HepG2 (cell line): ENCODE results near the gene MRO. TPM values are rescaled to one million over a fixed set of nuclear protein-coding genes. Genes with fewer than 3 reads are reported as not detected.

Source experiments
- ATAC-seq: fragments of 200-7000 bp; cut with Tn5 transposase; 3 replicates; pipeline ENCODE4 v1.9.1; 2020; ENCODE audit warnings: mild to moderate bottlenecking, moderate library complexity
- BruUV-seq: library from RNA; stranded (reverse); fragments of 400-500 nt; replicated peaks from 2 replicates; lab custom pipeline; 2021; lab: Mats Ljungman, UMichigan
- CTCF ChIA-PET: fragments of 300-600 bp; formaldehyde crosslinking; extraction: SDS; loops from one replicate; lab custom pipeline; 2021; ENCODE audit warnings: low total read pairs, inconsistent platforms, low intra/inter-chr PET ratio; lab: Yijun Ruan, JAX
- POLR2A ChIA-PET: fragments of 350-600 bp; sonication (Branson Sonifier 250); formaldehyde crosslinking; loops from one replicate; lab custom pipeline; 2020; ENCODE audit warnings: antibody characterized with exemption, inconsistent platforms; lab: Yijun Ruan, JAX
- DNase-seq: peaks from one replicate; pipeline ENCODE4 v3.0.0-alpha.2; 2015; ENCODE audit warnings: low spot score
- FAIRE-seq: peaks from 3 replicates; lab custom pipeline; 2011; peaks lifted over from hg19 to GRCh38; lab: Jason Lieb, UNC
- H2AFZ ChIP-seq: one replicate; pipeline ENCODE4 v1.6.1; 2011; ENCODE audit warnings: low read length, inconsistent platforms
- H3K27ac ChIP-seq: fragments of 300-600 bp; 3 replicates; pipeline ENCODE4 v1.8.0; 2011; ENCODE audit warnings: mixed run types, mild to moderate bottlenecking, mixed read lengths, low read length, inconsistent platforms; ENCODE audit not compliant: insufficient read depth; ENCODE audit errors: extremely low read length
- H3K27me3 ChIP-seq, 2 experiments: fragments of 200-600 bp in 1 of 2; 2 replicates in 1 of 2; 3 replicates in 1 of 2; pipeline versions ENCODE4 v1.6.0 to v1.8.0; 2011; ENCODE audit warnings: low read length in 2 of 2, mild to moderate bottlenecking in 2 of 2, moderate library complexity in 2 of 2, inconsistent platforms in 1 of 2; ENCODE audit not compliant: insufficient read depth in 2 of 2, control insufficient read depth in 1 of 2
- H3K36me3 ChIP-seq, 2 experiments: fragments of 200-600 bp in 1 of 2; replicated peaks in 1 of 2; 2 replicates in 1 of 2; 3 replicates in 1 of 2; pipeline versions ENCODE4 v1.5.1 to v1.8.0; 2011; ENCODE audit warnings: low read length in 2 of 2, inconsistent platforms in 1 of 2; ENCODE audit not compliant: insufficient read depth in 2 of 2, control insufficient read depth in 1 of 2
- H3K4me1 ChIP-seq: 2 replicates; pipeline ENCODE4 v1.5.1; 2012; ENCODE audit warnings: low read length, inconsistent platforms; ENCODE audit not compliant: insufficient read depth
- H3K4me2 ChIP-seq: 2 replicates; pipeline ENCODE4 v1.6.0; 2011; ENCODE audit warnings: low read depth, low read length, inconsistent platforms
- H3K4me3 ChIP-seq, 3 experiments: fragments of 200-600 bp in 1 of 3; sonication (generic), shearing (Covaris generic) in 1 of 3; replicated peaks in 1 of 3; 2 replicates each; pipeline ENCODE4 v1.5.1; 2011 to 2016; ENCODE audit warnings: low read length in 3 of 3, inconsistent platforms in 2 of 3, low read depth in 2 of 3, mild to moderate bottlenecking in 2 of 3, control low read depth in 1 of 3, mixed read lengths in 1 of 3; ENCODE audit not compliant: insufficient read depth in 1 of 3
- H3K79me2 ChIP-seq: one replicate; pipeline ENCODE4 v1.6.1; 2011; ENCODE audit warnings: low read length, inconsistent platforms; ENCODE audit not compliant: insufficient read depth
- H3K9ac ChIP-seq: 2 replicates; pipeline ENCODE4 v1.6.0; 2011; ENCODE audit warnings: mild to moderate bottlenecking, low read depth, low read length, inconsistent platforms; ENCODE audit not compliant: insufficient read depth
- H3K9me3 ChIP-seq: 2 replicates; pipeline ENCODE4 v1.5.1; 2012; ENCODE audit warnings: mild to moderate bottlenecking, low read length
- H4K20me1 ChIP-seq: 2 replicates; pipeline ENCODE4 v1.6.0; 2011; ENCODE audit warnings: inconsistent platforms, mild to moderate bottlenecking, low read length, moderate library complexity; ENCODE audit not compliant: insufficient read depth
- CAMTA2 ChIP-seq: sonication (generic); formaldehyde crosslinking; IDR thresholded peaks from 2 replicates; pipeline ENCODE4 v1.4.0; 2020; ENCODE audit warnings: mild to moderate bottlenecking, missing genetic modification reagents, borderline replicate concordance
- MAZ ChIP-seq, 2 experiments: sonication (generic) in 1 of 2; formaldehyde crosslinking in 1 of 2; IDR thresholded peaks; 2 replicates each; pipeline versions ENCODE4 v1.5.0 to v1.6.1; 2012 to 2020; ENCODE audit warnings: low read depth in 2 of 2, mild to moderate bottlenecking in 2 of 2, borderline replicate concordance in 1 of 2, improper control_type of control experiment in 1 of 2, low read length in 1 of 2, missing genetic modification reagents in 1 of 2, moderate library complexity in 1 of 2
- NCOA1 ChIP-seq: sonication (generic); formaldehyde crosslinking; IDR thresholded peaks from 2 replicates; pipeline ENCODE4 v1.9.0; 2021; ENCODE audit warnings: missing genetic modification reagents
- PATZ1 ChIP-seq: sonication (generic); formaldehyde crosslinking; IDR thresholded peaks from 2 replicates; pipeline ENCODE4 v1.4.0; 2020; ENCODE audit warnings: missing genetic modification reagents
- PHF8 ChIP-seq: sonication (generic); formaldehyde crosslinking; IDR thresholded peaks from 2 replicates; pipeline ENCODE4 v1.5.0; 2020; ENCODE audit warnings: missing genetic modification reagents
- TOPORS ChIP-seq: sonication (generic); formaldehyde crosslinking; IDR thresholded peaks from 2 replicates; pipeline ENCODE4 v1.8.0; 2023; ENCODE audit warnings: mild to moderate bottlenecking, missing genetic modification reagents
- ZNF142 ChIP-seq: sonication (generic); formaldehyde crosslinking; IDR thresholded peaks from 2 replicates; pipeline ENCODE4 v1.4.0; 2020; ENCODE audit warnings: missing genetic modification reagents
- ZNF768 ChIP-seq: sonication (generic); formaldehyde crosslinking; IDR thresholded peaks from 2 replicates; pipeline ENCODE4 v1.4.0; 2020; ENCODE audit warnings: missing genetic modification reagents
- WGBS: methylation state at CpG from one replicate; pipeline ENCODE4 v1.1.6; 2017; ENCODE audit warnings: low lambda C conversion rate; 5-methylcytosine and 5-hydroxymethylcytosine counted together
- in situ Hi-C: cut with HindIII; loops from 2 replicates; pipeline ENCODE4 v1.10.0; 2017; ENCODE audit warnings: low pct_unique_long_range_greater_than_20kb; ENCODE audit not compliant: extremely low pct_ligation_motif_present
- intact Hi-C: fragments of 100-400 bp; cut with micrococcal nuclease; formaldehyde crosslinking; loops from one replicate; pipeline ENCODE4 v1.10.0; 2022; ENCODE audit not compliant: unreplicated experiment
- polyA plus RNA-seq, 8 experiments: library from polyadenylated mRNA; depleted of rRNA in 3 of 8; stranded (reverse) in 7 of 8; unstranded in 1 of 8; fragments of >200 nt; fragmentation: Illumina TruSeq in 4 of 8; extraction: Trizol in 4 of 8; gene quantifications; 2 replicates each; pipeline versions ENCODE4 v1.2.1 to v1.2.3, GENCODE V29; 2011 to 2016; ENCODE audit warnings: low read depth in 4 of 8, missing spikeins in 1 of 8, mixed read lengths in 1 of 8; ENCODE audit not compliant: insufficient read depth in 1 of 8
- total RNA-seq, 5 experiments: library from RNA; depleted of rRNA; stranded (reverse); fragments of >200 nt; fragmentation: Illumina TruSeq; extraction: Trizol; gene quantifications; 2 replicates each; pipeline ENCODE4 v1.2.3, GENCODE V29; 2016; ENCODE audit warnings: low read depth in 1 of 5

Gene MRO
- total and polyA plus RNA-seq, 2 of the 13 experiments (the other 11 are each of a cell fraction or from before 2014, with no cell fraction given), result not detected

GRCh38 chr18:50796495-50796894 is 23.3 kb downstream of the MRO start:
- ChIA-PET CTCF (no interaction called here), POLR2A (no interaction called here)
- 4% methylated on average over 2 of the region's 2 CpGs for WGBS
- H3K9ac ChIP-seq, result no peak overlapping the region
- in situ Hi-C loops (no loop called here), intact Hi-C loops (no loop called here)
- H3K4me2 ChIP-seq, result no peak overlapping the region
- no peaks in the 10 kb centered on the region for H4K20me1 ChIP-seq
- TF ChIP-seq PATZ1, result no peak
- no peak for TF ChIP-seq CAMTA2 (CRISPR knock-in tag)
- no peak for TF ChIP-seq NCOA1 (CRISPR knock-in tag)
- TF ChIP-seq MAZ (IDR thresholded peaks at IDR 0.05; ENCODE audit: borderline replicate concordance, low read depth, low read length), result no peak
- no peak for TF ChIP-seq MAZ (CRISPR knock-in tag; IDR thresholded peaks at IDR 0.05; ENCODE audit: low read depth)
- TF ChIP-seq ZNF142 (CRISPR knock-in tag), result no peak
- TF ChIP-seq PHF8 (CRISPR knock-in tag), result no peak
- TF ChIP-seq TOPORS (CRISPR knock-in tag), result no peak
- no peak for TF ChIP-seq ZNF768 (CRISPR knock-in tag)
- no TSS peak for BruUV-seq
- H3K4me3 ChIP-seq, result no peak overlapping the region
- ATAC-seq (no peak), FAIRE-seq (no peak), DNase-seq (no peak)
- no peaks in the 10 kb centered on the region for H3K36me3 ChIP-seq
- H2AFZ ChIP-seq, result no peak overlapping the region
- H3K9me3 ChIP-seq, result no peaks in the 10 kb centered on the region
- H3K79me2 ChIP-seq, result no peaks in the 10 kb centered on the region
- H3K27ac ChIP-seq, result no peak overlapping the region
- H3K4me1 ChIP-seq, result peaks cover 5% of the 10 kb centered on the region; the same call in 1 of the 2 replicates
- no peaks in the 10 kb centered on the region for H3K27me3 ChIP-seq
